Measurements from ENCODE around the gene TRAF3.
"Not testable (repeated sequence)": the region's sequence is repeated elsewhere in the genome, so short reads cannot be mapped to it uniquely, and the experiment has no call there.

The TRAF3 gene

GRCh38 chr14:102892651-102893050 is 115.4 kb downstream of the TRAF3 start:
- no peak for DNase-seq

DNA sequence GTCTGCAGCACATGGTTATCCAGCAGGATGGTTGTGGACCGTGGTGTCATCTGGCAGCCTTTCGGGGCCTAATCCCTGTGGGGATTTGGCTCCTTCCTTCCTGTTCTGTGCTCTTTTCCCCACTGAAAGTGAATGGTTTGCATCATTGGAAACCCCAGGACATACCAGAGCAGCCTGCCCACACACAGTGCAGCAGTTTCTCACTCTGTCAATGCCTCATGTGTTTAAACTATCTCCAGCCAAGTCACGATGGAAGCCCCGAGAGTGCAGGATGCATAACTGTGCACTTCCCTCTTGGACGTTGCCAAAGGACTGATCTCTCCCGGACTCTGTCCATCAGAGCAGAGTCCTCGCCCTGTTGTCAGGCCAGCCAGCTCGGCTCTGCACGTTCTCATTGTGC is 116.2 kb downstream of the TRAF3 start:
- DNase-seq: no peak

DNA sequence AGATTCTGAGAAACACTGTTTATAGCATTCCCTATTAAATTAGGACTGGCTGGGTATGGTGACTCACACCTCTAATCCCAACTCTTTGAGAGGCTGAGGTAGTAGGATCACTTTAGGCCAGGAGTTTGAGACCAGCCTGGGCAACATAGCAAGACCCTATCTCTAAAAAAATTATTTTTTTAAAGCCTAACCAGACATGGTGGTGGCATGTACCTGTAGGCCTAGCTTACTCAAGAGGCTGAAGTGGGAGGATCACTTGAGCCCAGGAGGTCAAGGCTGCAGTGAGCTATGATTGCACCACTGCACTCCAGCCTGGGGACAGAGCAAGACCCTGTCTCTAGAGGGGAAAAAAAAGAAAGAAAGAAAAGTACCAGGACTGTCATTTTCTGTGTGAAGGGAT is 119.5 kb downstream of the TRAF3 start:
- DNase-seq: not testable (repeated sequence)

DNA sequence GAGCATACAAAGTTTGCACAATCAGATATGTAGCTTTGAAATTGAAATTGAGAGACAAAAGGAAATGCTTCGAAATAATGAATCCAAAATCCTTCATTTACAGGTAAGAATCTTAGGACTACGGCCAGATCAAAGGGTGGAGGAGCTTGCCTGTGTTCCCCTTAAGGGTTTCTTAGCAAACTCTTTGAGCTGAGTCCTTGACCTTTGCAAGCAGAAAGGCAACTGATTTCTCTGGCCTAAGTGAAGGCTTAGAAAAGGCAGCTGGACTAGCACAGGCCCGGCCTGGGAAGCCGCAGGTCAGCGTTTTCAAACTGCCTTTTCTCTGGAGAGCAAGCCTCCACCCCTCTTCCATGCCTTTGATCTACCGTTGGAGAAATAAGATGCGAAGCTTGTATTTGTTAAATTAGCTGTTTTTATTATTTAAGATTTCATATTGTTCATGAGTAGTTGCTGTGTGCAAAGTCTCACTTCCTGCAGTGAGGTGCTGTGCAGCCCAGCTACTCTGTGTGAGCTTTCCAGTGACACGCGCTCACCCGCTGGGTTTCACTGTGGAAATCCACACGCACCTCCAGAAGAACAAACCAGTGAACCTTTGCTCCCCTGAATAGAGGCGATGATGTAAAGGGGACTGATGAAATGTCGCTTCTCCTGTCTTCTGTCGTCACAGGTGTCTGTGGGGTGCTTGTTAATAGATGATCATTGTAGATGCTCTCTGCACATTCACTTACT is 120.2 kb downstream of the TRAF3 start:
- no peak for DNase-seq

DNA sequence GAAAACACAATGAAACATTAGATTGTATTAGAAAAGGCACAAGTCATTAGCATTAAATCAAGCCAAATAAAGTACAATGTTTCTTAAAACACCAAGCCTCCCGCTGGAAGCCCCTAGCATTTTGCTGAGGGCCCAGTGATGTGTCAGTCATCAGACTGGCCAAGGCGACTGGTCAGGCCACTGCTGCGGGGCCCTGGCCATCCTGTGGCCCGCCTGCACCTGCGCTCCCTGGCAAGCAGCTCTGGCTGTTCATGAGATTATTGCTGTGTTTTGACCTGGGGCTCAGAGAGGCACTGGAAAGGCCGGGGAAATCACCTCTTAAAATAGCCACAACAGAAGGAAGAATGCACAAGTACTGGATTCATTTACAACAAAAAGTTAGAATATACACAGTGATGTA is 121.0 kb downstream of the TRAF3 start:
- DNase-seq: no peak

DNA sequence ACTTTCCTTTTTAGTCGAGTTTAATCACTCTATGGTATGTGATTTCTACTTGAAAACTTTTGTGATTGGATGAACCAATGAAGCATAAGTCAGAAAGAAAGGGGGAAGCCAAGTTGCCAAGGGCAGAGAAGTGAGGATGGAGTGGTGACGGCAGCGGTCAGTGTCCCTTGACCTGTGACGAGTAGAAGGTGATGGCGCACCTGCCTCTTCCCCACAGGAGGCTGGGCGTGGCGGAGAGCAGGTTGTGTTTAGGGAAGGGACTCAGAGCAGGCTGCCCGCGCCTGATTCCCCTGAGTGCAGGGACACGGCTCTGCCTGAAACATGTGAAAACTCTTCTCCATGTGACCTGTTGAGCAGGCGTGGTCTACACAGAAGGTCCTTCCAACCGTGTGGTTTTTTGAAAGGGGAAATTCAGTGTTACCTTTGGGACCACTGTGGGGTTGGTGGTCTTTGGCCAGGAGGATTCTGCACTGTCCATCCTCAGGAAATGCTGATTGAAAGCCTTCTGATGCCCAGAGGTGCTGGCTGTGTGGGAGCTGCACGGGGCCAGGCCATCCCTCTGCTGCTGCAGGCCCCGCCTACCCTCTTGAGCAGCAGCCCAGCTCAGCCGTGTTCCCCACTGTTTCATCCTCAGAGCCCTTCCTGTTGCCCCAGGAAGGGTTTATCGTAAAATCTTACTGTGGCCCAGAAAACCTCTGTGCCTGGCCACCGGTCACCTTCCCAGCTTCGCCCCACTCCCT is 121.7 kb downstream of the TRAF3 start:
- DNase-seq: no peak

GRCh38 chr14:102899516-102899900 is 122.3 kb downstream of the TRAF3 start:
- DNase-seq: no peak

DNA sequence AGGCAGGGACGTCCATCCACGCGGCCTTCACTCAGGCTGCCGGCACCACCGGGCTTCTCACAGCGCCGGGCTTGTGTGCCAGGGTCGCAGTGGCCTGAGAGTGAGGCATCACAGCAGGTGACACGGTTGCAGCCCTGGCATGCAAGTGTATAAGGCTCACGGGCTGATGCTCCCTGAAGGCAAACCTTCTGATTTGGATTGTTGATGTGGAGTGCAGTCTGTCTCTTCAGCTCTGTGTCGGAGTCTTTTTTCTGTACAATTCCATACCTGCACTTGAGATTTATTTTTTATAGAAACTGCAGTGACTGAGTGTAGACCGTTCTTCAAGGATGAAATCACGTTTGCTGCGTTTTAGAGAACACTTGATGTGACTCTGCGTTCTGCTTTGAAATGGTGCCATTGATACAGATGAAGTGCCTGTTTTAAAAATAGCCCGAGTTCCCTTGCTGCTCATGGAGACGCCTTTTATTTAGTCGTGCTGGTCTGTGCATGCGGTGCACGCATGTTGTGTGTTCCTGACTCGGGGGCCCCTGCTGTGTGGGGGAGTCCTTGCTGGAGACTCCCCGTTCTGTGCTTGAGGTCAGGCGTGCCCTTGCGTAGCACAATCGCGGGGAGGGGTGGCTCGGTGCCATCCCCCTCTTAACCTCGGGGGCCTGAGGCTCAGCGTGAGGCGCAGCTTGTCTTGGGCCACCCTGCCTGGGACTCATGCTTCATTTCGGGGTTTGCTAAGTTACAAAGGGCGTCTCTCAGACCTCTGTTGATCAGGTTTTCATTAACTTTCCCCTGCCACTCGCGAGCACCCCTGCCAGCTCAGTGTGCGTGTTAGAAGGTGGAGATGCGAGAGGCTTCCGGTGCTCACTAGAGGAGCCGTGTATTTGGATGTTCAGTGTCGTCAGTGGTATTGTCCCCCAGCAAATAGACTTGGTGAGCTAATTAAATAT is 123.7 kb downstream of the TRAF3 start:
- no peak for DNase-seq

DNA sequence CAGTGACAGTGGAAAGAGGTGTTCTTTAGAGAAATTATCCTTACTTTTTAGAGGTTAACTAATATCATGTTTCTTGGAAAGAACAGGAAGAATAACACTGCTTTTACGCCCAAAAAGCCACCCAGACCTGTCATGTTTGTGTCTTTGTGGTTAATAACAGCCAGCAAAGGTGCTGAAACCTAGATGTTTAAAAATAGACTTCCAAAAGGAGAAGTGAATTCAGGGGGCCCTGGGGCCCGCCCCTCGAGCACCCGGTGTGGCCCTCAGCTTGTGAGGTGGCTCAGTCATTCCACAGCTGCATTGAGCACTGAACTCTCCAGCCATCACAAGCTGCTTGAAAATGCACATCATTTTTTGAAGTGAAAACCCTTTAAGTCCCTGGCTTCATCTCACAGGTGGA is 124.4 kb downstream of the TRAF3 start:
- no peak for DNase-seq

DNA sequence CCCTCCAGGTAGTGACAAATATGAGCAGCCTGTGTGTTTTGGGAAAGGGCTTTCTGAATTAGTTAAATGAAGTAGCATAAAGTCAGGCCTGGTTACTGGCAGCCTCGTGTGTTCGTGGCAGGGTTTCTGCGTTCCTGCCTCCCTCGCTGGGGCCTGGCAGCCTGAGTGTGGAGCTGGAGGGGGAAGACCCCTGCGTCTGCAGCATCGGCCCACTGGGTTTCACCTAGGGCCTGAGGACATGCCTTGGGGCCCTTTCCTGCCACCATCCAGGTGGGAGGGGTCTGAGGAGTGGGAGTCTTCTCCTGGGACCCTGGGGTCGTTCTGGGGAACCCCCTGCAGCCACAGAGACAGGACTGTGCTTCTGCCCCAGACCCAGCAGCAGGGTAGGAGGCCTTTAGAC is 124.8 kb downstream of the TRAF3 start:
- DNase-seq: no peak

- no peak for DNase-seq
Measured at GRCh38 chr14:102902523-102903247, 125.4 kb downstream of the TRAF3 start.

- DNase-seq: no peak
Measured at GRCh38 chr14:102903248-102903888, 126.1 kb downstream of the TRAF3 start.

GRCh38 chr14:102903889-102904512 is 126.8 kb downstream of the TRAF3 start:
- no peak for DNase-seq

DNA sequence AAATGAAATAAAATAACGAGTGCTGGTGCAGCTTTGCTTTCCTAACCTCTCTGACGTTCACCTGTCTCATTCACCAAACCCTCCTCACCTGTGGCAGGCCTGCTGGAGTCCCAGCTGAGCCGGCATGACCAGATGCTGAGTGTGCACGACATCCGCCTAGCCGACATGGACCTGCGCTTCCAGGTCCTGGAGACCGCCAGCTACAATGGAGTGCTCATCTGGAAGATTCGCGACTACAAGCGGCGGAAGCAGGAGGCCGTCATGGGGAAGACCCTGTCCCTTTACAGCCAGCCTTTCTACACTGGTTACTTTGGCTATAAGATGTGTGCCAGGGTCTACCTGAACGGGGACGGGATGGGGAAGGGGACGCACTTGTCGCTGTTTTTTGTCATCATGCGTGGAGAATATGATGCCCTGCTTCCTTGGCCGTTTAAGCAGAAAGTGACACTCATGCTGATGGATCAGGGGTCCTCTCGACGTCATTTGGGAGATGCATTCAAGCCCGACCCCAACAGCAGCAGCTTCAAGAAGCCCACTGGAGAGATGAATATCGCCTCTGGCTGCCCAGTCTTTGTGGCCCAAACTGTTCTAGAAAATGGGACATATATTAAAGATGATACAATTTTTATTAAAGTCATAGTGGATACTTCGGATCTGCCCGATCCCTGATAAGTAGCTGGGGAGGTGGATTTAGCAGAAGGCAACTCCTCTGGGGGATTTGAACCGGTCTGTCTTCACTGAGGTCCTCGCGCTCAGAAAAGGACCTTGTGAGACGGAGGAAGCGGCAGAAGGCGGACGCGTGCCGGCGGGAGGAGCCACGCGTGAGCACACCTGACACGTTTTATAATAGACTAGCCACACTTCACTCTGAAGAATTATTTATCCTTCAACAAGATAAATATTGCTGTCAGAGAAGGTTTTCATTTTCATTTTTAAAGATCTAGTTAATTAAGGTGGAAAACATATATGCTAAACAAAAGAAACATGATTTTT is 128.2 kb downstream of the TRAF3 start:
- DNase-seq: no peak

GRCh38 chr14:102906616-102907302 is 129.5 kb downstream of the TRAF3 start:
- DNase-seq: no peak

- no peak for DNase-seq
Measured at GRCh38 chr14:102907303-102907844, 130.1 kb downstream of the TRAF3 start.

GRCh38 chr14:102907980-102908730 is 130.9 kb downstream of the TRAF3 start:
- no peak for DNase-seq

GRCh38 chr14:102908766-102909455 is 131.7 kb downstream of the TRAF3 start:
- DNase-seq: no peak

All from suppressor macrophage (primary cell).